ENCODE results near the gene LRRC36.

GRCh38 chr16:67339453-67339852, 12.8 kb downstream of the LRRC36 start:
- TF ChIP-seq JUN (CRISPR knock-in tag; IDR thresholded peaks at IDR 0.05), result no peak
- TF ChIP-seq HMGXB4 (CRISPR knock-in tag; IDR thresholded peaks at IDR 0.05), result no peak
- TF ChIP-seq CTCF (IDR thresholded peaks at IDR 0.05), result no peak
- TF ChIP-seq ARID4B (CRISPR knock-in tag; IDR thresholded peaks at IDR 0.05; ENCODE audit: borderline replicate concordance), result no peak
- TF ChIP-seq AFF4 (CRISPR knock-in tag; IDR thresholded peaks at IDR 0.05; ENCODE audit: borderline replicate concordance), result no peak
- no peak for TF ChIP-seq TCF7 (CRISPR knock-in tag; IDR thresholded peaks at IDR 0.05; ENCODE audit: low read depth)
- TF ChIP-seq SMAD3 (CRISPR knock-in tag; IDR thresholded peaks at IDR 0.05; ENCODE audit: borderline replicate concordance), result no peak
- no peak for TF ChIP-seq CBFB (CRISPR knock-in tag; IDR thresholded peaks at IDR 0.05; ENCODE audit: low read depth)
- TF ChIP-seq ZNF232 (CRISPR knock-in tag; IDR thresholded peaks at IDR 0.05), result no peak
- no peak for TF ChIP-seq EMX1 (CRISPR knock-in tag; IDR thresholded peaks at IDR 0.05)
- no peak for TF ChIP-seq CREM (CRISPR knock-in tag; IDR thresholded peaks at IDR 0.05)
- no peak for TF ChIP-seq ZNF317 (CRISPR knock-in tag; IDR thresholded peaks at IDR 0.05; ENCODE audit: borderline replicate concordance, low read depth)

All from WTC11 (cell line).